Measurements from ENCODE around the gene TTLL10.
"Not testable (repeated sequence)": the region's sequence is repeated elsewhere in the genome, so short reads cannot be mapped to it uniquely, and the experiment has no call there.

The TTLL10 gene

GRCh38 chr1:1189111-1189510, 15.4 kb downstream of the TTLL10 start:
- no peak for DNase-seq (ENCODE audit: low spot score)

- no peak for DNase-seq (ENCODE audit: low spot score)
Observed at GRCh38 chr1:1191734-1192133, 18.1 kb downstream of the TTLL10 start.

DNA sequence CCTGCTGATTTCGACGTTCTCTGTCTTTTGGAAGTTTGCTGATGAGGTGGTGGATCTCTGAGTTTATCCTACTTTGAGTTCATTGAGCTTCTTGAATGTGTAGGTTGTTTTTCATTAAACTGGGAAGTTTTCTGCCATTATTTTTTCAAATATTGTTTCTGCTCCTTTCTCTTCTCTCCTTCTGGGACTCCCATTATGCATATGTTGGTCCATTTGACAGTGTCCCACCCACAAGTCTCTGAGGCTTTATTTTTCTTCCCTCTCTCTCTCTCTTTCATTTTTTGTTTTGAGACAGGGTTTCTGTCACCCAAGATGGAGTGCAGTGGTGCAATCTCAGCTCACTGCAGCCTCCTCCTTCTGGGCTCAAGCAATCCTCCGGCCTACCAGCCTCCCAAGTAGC, 21.0 kb downstream of the TTLL10 start:
- DNase-seq (ENCODE audit: low spot score): no peak

GRCh38 chr1:1195726-1196125, 22.0 kb downstream of the TTLL10 start:
- DNase-seq (ENCODE audit: low spot score): not testable (repeated sequence)

- no peak for DNase-seq (ENCODE audit: low spot score)
Observed at GRCh38 chr1:1196431-1197187, 22.9 kb downstream of the TTLL10 start.

GRCh38 chr1:1197188-1197500, 23.5 kb downstream of the TTLL10 start:
- no peak for DNase-seq (ENCODE audit: low spot score)

DNA sequence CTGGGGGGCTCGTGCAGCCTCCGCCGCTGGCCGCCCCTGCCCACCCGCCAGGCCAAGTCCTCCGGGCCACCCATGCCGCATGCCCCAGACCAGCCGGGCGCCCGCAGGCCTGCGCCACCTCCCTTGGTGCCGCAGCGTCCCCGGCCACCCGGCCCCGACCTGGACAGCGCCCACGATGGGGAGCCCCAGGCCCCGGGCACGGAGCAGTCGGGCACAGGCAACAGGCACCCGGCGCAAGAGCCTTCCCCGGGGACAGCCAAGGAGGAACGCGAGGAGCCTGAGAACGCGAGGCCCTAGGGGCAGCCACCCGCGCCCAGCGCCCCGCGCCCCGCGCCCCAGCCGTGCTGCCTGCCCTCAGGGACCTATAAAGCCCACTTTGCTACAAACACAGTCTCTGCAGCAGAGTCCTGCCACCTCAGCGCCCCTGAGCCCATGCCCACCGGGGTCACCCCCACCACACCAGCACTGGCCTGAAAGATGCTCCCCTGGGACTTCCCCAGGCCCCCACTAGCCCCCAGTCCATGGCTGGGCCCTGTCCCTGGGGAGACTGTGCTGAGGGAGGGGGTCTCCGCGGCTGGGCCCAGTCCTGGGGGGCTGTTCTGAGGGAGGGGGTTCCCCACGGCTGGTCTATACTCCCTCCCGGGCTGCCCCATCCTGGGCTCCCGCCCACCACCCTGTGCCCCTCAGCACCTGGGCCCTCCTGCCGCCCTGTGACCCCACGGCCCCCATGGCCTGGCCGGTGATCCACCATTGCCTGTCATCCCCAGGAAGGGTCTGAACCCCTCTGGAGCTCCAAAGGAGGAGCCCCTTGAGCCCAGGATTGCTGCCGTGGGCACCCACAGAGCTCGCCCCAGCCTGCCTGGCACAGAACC, 24.1 kb downstream of the TTLL10 start:
- no peak for DNase-seq (ENCODE audit: low spot score)

DNA sequence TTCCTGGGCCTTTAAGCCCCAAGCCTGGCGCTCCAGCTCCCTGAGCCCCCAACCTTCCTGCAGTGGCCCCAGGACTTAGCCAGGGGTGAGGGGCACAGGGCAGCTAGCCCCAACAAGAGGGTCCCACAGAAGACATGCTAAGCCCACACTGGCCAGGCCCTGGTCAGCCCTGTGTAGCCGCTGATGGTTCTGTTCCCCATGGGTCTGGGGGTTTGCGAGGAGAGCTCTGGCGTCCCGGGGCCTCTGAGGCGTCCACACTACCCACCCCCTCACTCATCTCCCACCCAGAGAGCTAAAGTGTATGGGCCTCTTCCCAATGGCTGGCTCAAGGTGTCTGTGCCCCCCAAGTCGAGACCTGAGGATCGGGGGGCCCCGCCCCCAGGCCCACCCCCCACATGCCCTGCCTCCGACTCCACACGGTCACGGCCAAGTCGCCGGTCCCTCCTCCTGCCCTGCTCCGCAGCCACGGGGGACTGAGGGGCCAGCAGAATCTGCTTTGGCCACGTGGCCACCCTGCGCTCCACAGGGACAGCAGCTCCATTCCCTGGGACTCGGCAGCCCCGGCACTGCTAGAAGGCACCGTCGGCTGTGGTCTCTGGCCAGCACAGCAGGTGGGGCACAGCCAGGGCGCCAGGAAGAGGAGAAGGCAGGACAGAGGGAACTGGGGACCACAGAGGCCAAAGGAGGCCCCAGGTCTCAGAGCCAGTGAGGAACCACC, 24.9 kb downstream of the TTLL10 start:
- no peak for DNase-seq (ENCODE audit: low spot score)

- no peak for DNase-seq (ENCODE audit: low spot score)
Observed at GRCh38 chr1:1199141-1199960, 25.7 kb downstream of the TTLL10 start.

GRCh38 chr1:1199961-1200875, 26.5 kb downstream of the TTLL10 start:
- no peak for DNase-seq (ENCODE audit: low spot score)

- peak; percentile 52 for DNase-seq (ENCODE audit: low spot score)
Observed at GRCh38 chr1:1200876-1201810, 27.5 kb downstream of the TTLL10 start.

GRCh38 chr1:1202831-1203560, 29.3 kb downstream of the TTLL10 start:
- no peak for DNase-seq (ENCODE audit: low spot score)

DNA sequence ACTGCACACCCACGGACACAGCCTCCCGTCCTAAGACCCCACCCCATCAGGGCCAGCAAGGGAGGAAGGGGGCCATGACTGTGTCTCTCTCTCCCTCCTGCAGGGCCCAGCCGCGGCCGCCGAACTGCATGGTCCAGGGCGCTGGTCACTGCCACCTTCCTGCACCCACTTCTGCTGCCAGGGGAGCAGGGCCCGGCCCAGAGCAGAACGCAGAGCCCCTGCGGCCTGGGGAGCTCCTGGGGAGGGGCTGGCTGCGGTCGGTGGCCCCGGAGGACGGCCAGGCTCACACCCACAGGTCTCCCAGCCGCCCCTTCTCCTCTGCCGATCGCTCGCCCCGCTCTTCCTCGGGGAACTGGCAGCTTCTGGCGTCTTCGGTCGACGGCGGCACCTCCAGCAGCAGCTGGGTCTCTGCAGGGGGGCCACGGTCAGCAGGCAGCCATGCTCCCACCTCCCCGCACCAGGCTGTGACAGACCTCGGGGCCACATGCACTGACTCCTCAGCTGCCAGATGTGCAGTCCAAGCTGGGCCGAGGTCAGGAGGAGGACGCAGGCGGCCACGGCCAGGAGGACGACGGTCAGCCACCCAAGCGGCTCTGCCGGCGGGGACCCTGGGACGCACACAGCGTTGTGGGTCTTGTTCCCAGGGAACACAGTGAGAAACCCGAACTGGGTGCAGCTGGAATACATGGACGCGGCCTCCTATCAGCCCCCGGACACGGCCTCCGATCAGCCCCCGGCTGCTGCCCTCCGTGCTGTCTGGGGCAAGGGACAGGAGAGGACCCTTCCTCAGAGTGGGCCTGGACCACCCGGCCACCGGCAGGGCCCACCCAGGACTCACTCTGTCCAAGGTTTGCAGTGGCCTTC, 30.1 kb downstream of the TTLL10 start:
- DNase-seq (ENCODE audit: low spot score): no peak

DNA sequence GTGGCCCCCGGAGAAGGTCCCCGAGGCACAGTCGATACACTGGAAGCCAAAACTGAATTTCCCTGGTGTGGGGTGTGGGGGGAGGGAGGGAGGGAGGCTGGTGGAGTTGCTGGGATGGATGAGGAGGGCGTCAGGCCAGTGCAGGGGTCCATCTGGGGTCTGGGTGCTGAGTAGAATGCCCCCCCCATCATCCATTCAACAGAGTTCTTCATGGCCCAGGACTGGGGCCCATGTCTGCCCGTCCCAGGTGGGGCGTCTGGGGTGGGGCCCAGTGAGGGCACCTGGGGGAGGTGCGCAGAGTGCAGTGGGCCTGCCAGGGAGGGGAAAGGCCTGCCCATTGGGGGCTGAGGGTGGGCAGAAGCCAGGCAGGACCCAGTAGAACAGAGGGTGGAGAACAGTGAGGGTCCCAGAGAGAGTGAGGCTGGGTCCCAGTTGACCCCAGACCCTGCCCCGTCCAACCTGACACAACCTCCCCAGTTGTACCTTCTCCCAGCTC, 30.8 kb downstream of the TTLL10 start:
- DNase-seq (ENCODE audit: low spot score): no peak

- DNase-seq (ENCODE audit: low spot score): no peak
Observed at GRCh38 chr1:1204998-1205768, 31.5 kb downstream of the TTLL10 start.

DNA sequence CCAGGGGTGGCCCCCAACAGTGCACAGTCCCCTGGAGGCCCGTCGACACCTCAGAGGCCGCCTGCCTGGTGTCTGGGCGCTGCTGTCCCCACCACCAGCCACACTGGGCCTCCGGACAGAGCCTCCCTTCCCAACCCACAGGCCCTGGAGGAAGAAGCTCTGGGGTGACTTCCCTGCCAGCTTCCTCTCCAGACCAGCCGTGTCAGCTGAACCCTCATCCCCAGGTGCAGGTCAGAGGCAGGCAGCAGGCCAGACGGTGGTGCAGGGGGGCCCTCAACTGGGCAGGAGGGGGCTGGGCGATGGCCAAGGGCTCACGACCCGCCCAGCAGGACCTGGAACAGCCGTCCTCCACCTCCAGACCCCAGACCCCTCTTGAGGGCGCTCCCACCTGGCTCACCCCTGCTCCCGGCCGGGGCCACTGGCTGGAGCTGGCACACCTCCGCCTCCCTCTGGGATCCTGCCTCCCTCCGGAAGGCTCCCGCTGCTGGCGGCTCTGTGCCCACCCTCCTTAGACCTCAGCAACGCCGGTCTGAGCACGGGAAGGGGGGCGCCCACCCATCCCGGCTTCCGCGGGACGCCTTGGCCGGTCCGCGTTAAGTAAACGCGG, 32.2 kb downstream of the TTLL10 start:
- no peak for DNase-seq (ENCODE audit: low spot score)

Data from activated CD4-positive, alpha-beta T cell treated with anti-CD3 and anti-CD28 coated beads, Interleukin-2, Interleukin-4, amounts not matched to agents 100 ng/mL and 50 ng/mL, durations not matched to agents 16 hours and 8 hours (primary cell).